HG02763 (cell line): Measurements from ENCODE around the gene ANKFY1.

ENCODE experiments used
- ATAC-seq: cut with Tn5 transposase; IDR thresholded peaks from one replicate; pipeline ENCODE4 v1.9.1; 2021; ENCODE audit warnings: mild to moderate bottlenecking, moderate library complexity; ENCODE audit not compliant: unreplicated experiment

ANKFY1 gene, protein sequence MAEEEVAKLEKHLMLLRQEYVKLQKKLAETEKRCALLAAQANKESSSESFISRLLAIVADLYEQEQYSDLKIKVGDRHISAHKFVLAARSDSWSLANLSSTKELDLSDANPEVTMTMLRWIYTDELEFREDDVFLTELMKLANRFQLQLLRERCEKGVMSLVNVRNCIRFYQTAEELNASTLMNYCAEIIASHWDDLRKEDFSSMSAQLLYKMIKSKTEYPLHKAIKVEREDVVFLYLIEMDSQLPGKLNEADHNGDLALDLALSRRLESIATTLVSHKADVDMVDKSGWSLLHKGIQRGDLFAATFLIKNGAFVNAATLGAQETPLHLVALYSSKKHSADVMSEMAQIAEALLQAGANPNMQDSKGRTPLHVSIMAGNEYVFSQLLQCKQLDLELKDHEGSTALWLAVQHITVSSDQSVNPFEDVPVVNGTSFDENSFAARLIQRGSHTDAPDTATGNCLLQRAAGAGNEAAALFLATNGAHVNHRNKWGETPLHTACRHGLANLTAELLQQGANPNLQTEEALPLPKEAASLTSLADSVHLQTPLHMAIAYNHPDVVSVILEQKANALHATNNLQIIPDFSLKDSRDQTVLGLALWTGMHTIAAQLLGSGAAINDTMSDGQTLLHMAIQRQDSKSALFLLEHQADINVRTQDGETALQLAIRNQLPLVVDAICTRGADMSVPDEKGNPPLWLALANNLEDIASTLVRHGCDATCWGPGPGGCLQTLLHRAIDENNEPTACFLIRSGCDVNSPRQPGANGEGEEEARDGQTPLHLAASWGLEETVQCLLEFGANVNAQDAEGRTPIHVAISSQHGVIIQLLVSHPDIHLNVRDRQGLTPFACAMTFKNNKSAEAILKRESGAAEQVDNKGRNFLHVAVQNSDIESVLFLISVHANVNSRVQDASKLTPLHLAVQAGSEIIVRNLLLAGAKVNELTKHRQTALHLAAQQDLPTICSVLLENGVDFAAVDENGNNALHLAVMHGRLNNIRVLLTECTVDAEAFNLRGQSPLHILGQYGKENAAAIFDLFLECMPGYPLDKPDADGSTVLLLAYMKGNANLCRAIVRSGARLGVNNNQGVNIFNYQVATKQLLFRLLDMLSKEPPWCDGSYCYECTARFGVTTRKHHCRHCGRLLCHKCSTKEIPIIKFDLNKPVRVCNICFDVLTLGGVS

DNA sequence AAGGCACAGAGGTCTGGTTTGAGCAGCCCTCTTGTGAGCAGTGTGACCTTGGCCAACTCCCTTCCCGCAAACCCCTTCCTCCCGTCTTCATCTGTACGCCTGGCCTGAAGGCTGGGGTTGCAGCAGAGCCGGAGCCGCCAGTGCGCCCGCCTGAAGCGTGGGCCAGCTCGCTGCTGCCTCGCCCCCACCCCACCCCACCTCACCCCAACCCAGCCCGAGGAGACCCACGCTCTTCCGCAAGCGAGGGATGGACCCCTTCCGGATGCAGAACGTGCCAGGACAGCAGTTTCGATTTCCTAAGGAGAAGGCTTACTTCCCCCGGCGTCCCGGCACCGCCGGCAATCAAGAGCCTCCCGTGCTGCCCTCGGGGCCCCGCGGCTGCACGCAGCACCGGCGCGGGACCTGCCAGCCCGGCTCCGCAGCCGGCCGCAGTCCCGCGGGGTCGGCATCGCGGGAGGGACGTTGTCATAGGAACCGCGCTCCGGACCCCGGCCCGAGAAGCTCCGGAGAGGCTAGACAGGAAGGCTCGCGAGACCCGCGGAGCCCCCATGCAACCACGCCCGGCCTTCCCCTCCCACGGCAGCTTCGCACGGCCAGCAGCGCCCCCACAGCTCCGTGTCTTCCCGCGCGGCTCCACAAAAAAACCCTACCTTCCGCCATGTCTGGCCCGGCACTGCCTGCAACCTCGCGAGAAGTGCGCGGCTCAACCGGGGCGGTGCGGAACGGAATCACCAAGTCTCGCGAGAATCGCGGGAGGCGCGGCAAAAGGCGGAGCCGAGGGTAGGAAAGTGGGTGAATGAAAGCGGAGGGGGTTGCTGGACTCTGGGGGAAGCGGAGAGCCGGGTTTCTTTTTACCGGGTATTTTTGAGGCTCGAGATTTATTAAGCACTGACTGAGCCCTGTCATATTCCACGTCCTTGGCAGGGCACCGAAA is at the start of gene ANKFY1:
Gene ANKFY1 (minus strand): TSS at position 698 of the 934 bp plus-strand sequence. CDS start 38 bp downstream, at position 660.
- ATAC-seq = peak; percentile 87

DNA sequence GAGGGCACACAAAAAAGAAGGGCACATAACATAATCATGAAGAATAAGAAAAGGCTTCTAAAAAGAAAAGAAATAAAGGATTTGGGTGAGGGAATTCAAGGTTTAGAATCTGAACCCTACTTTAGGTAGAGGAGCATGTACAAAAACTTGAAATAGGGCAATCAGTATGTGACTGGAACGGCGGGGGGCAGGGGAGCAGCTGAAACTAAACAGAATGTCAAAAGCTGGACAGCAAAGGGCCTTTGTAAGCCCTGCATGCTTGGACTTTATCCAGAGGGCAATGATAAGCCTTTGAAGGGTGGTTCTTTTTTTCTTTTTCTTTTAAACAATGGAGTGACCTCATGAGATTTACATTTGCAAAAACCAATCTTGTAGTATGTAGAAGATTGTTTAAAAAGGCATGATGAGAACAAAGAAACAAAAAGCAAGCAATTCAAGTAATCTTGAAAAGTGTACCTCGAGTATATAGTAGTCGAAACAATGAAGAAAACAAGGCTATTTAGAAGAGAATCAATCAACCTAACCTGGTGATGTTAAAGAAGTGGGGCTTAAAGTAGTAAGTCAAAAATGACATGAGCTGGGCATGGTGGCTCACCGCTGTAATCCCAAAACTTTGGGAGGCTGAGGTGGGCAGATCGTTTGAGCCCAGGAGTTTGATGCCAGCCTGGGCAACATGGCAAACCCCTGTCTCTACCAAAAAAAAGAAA is 46.7 kb upstream of the ANKFY1 start:
- no peak for ATAC-seq

DNA sequence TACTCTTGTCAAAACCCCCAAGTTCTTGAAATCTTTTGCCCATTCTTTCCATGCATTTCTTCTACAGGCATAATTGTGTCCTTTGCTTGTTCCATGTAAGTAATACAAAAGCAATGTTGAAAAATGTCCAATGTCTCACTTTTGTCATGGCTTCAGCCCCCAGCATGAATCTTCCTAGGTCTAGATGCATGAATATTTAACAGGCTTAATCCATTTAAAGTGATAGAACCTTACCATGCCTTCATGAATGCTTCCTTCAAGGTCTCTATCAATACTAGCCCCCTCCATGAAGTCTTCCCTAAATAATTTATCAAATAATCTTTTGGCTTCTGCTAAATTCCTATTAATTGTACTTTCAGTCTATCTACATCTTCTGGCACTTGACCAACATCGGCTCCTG is 46.1 kb upstream of the ANKFY1 start:
- no peak for ATAC-seq

DNA sequence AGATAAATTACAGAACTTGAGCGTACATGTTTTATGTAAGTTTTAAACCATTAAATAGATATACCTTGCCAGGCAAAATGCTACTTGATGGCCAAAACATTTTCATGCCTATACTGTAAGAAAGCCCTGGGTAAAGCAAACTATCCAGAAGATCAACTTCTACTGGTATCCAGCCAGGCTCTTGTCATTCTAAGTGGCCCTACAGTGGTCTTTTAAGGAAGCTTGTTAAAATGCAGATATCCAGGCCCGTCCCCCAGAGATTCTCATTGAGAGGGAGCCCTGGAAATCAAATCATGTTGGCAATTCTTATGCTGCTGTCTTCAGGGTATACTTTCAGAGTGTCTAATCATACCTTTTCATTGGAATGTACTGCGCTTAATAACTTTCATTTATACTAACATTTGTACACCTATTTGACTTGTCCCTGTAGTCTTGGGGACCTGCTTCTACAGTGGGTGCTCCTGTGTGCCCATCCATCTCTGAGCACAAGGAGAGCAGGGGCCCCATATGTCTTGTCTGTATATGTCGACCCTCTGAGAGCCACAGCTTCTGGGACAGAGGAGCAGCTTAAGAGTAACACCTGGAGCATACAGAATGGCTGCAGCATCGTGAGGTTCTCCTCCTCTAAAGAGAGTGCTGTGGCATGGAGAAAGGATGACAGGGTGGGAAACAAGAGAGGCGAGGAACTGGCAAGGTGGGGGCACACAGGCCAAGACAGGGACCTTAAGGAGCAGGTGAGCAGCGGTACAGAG is 43.6 kb upstream of the ANKFY1 start:
- no peak for ATAC-seq

DNA sequence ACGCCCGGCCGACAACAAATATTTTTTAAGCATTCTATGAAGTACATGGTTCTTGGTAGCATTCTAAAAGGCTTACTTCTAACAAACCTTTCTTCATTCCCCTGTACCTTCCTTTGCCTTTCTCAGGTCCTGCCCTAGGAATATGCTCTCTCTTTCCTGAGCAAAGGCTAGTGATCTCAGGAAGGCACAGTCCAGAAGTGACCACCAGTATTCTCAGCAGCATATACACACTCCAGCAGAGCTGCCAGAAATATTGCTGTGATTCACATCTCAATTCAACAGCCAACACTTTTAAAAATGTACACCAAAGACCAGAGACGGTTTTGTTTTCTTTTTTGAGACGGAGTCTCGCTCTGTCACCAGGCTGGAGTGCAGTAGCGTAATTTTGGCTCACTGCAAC is 41.4 kb upstream of the ANKFY1 start:
- ATAC-seq = no peak

DNA sequence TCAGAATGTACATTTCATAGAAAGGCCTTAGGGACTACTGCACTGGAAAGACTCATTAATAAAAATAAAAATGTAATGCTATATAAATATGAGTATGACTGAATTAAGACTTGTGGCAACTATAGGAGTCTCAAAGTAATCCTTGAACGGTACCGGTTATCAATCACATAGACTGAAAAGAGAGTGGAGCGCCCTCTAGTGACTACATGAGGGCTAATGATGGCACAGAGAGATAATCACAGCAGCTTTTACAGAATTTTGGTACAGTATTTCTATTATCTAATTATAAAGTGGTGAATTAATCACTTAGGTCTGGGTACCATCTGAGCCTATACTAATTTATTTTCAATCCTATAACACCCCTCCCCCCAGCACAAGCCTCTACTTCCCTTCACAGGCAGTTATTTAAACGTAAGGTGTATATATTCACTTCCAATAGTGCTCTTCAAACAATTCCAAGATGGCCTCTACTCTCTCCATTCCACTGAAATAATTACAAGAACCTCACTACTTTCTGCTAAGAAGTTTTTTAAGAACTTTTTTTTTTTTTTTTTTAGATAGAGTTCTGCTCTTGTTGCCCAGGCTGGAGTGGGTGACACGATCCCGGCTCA is 40.7 kb upstream of the ANKFY1 start:
- ATAC-seq = no peak

DNA sequence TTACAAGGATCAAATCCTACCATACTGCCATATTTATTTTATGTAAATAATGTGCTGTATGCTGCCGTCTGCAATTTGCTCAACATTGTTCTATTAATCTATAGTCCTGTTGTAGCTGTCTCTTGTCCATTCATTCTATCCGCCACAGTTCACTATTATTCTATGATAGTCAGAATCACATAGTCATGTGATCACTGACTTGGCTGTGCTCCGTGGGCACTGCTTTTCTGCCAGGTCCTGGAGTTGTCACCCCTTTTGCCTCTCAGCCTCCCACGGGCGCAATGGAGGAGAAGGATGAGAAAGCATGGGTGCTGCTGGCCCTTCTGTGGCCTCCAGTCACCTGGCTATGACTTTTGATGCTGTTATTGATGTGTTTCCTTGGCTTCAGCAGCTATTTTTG is 37.3 kb upstream of the ANKFY1 start:
- ATAC-seq = no peak

DNA sequence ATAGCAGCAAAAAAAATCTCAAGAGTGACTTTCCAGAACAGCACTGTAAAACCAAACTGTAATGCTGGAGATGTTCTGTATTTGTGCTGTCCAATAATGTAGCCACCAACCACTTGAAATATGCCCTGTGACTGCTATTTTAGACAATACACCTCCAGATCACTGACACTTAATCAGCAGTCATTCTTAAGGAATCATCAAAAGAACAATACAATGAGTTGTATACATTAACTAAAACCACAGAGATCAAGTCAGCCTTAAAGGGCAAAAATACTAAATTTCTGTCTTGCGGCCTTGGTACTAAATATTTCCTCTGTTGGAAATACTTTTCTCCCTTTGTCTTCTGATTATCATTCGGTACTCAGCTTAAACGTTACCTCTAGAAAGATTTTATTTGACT is 33.6 kb upstream of the ANKFY1 start:
- ATAC-seq = no peak

DNA sequence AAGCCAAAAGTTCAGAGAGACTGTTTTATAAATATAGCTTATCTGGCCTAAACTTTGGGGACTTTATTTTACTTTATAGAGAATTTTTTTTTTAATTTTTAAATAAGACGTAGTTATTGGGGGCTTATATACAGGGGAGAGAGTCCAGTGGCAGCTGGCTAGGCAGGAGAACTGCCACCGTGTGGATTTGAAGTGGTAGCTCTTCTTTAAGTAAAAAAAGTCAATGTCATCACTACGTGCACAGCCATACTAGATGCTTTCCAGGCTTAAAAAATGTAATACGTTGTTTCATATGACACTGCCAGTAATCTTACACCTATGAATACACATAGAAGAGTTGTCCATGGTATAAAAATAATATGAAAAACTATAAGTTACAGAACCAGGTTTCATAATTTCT is 31.9 kb upstream of the ANKFY1 start:
- no peak for ATAC-seq

DNA sequence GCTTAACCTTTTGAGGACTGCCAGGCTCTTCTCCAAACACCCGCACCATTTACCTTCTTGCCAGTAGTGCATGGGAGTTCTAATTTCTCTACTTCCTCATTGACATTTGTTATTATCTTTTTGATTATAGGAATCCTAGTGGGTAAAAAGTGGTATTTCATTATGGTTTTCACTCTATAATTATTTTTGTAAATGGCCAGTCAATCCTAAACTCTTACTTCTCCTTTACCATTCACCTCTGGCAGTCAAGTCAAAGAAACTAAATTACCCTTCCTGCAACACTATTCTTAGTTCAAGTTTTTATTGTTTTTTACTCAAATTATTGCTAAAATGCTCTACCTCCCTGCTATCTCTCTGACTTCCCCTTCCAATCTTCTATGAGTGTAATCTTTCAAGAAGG is 29.8 kb upstream of the ANKFY1 start:
- no peak for ATAC-seq

DNA sequence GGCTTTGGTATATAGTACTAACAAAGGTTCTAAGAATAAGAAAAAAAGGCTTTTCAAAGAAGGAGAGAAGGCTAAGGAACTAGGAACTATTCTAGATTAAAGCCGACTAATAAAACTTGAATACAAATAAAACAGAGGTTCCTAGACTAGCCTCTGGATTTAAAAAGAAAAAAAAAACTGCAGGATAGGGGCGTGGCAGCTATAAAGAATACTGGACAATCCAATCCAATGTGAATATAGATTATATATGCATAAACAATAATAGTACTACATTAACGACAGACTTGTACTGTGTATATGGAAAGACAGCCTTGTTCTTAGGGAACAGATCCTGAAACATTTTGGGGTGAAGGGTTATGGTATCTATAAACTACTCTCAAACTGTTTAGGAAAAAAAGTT is 23.9 kb upstream of the ANKFY1 start:
- ATAC-seq = no peak

DNA sequence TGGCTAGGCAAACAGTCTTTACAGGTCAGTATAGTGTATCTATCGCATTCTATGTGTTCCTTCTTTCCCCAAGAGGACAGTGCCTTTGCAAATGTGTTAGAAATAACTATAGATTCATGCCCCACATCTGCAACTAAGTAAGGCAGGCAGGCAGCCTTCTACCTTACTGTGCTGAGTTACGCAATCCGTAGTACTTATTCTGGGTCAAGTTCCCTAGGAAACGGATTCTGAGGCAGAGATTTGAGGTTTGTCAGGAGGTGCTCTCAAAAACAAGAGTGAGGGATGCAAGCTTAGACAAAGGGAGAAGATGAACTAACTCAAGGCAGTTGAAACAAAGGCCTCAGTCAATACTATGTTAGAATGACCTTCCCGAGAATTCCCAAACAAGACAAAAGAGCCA is 12.7 kb upstream of the ANKFY1 start:
- ATAC-seq = no peak

DNA sequence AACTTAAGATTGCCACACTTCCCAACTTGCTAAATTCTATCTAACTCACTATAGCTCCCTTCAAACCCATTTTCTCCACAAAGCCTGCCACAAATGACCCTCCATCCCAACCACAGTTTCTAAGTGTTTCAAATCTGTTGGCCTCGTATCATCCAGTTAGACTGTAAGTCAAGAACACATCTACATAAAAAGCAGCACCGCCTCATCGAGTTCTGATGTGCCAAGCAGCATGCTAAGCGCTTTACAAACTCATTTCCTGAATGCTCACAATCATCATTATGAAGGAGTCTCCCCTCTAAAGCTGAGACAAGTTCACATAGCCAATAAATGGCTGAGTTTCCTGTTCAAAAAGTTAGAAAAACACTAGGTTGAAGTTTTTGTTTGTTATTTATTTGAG is 9.2 kb upstream of the ANKFY1 start:
- ATAC-seq = no peak

DNA sequence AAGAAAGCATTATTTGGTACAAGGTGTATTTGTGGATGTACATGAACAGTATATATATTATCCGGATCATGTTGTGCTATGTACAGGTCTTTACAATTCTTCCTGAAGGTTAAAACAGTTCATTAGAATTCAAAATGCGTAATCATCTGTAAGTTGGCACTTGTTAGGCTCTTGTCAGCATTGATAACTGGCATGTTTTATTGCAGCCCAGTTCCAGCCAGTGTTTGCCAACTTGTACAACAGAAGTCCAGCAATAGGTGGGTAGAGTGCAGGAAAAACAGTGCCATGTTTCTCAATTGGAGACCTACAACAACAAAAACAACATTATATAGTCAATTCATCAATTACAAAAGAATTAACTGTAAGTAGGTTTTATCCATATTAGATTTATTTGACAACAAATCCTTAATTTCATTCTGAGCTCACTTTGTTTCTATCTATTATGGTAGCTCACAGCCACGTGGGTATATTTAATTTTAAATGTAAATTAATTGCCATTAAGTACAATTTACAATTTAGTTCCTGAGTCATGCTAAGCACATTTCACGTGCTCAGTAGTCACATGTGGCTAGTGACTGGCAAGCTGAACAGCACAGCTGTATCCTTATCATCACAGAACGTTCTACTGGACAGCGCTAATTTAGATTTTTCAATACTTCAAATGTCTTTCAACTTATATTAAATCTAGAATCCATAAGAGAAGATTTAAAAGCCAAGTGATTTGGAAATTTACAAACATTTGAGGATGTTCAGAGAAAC is 8.6 kb upstream of the ANKFY1 start:
- no peak for ATAC-seq

DNA sequence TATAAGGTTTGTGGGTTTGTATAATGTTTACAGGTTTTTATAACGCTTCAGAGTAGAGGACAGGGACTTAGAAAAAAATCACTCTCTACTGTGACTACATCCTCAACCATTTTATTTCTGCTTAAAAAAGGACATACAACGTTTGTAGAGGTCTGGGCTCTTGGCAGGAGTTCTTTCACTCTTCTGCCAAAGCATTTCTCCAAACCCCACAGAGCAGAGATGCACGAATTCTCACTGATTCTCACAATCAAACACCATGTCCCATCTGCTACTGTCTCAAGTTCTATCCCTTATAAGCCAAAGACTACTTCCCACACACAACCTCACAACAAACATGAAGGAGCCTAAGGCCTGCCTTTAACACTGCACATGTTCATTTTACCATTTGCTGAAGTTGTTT is 7.0 kb upstream of the ANKFY1 start:
- no peak for ATAC-seq

DNA sequence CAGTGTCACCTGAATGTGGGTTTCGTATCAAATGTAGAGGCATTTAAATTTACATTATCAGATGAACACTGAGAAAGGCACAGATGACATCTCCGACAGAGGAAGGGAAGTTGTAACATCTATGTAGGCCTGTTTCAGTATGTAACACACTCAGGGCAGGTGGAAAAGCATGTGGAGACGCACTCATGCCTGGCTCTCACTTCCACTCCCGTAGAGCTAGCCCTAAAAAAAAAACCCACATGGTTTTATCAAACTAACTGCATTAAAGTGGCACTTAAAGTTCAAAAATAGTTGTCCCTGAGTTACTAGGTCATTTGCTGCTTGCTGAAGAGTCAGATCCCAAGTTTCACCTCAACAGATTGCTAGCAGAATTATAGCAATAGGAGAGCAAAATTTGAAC is 6.1 kb upstream of the ANKFY1 start:
- no peak for ATAC-seq

DNA sequence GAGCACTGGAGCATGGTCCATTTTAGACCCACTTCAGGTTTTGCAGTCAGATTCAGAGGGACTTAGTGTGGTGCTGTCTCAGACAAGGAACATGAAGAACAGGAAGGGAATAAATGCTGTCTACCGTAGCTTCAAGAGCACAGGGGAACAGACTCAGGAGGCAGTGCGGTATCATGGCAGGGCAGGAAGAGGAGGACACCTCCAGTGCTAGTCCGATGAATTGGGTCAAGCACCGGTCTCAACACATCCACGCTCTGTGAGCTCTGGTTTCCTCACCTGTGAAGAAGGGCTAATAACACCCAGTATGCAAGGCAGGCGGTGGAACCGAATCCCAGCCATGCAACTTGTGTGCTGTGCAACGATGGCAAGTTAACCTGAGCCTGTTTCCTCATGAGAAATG is 3.6 kb upstream of the ANKFY1 start:
- ATAC-seq = no peak

DNA sequence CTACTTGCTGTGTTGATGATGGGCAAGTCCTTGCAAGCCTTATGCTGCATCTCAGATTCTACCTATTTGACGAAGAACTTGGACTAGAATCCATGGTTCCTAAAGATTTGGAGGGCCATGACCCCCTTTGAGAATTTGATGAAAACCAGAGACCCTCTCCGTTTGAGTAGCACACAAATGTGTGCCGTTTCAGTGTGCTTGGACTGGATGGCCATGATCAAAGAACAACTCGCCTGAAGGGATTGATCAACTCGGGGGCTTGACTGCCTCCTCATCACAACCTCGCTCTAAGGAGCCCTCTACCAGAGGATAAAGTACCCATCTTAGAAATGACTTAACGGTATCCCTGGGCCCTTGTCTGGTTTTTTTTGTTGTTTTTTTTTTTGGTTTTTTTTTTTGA is 2.8 kb upstream of the ANKFY1 start:
- ATAC-seq = no peak
